NB4 (cell line): ENCODE measurements around the gene DUSP23.

Experiments used
- DNase-seq: peaks from one replicate; pipeline ENCODE4 v3.0.0; 2010; ENCODE audit warnings: low read depth
- H3K4me3 ChIP-seq: one replicate; pipeline ENCODE4 v1.5.1; 2011; ENCODE audit warnings: mild to moderate bottlenecking, low read depth, low read length, moderate library complexity
- CTCF ChIP-seq: IDR thresholded peaks from one replicate; pipeline ENCODE4 v1.5.1; 2012; ENCODE audit warnings: low read depth, low read length
- MAX ChIP-seq: IDR thresholded peaks from 2 replicates; pipeline ENCODE4 v1.6.1; 2011; ENCODE audit warnings: low read depth, low read length
- MYC ChIP-seq: IDR thresholded peaks from 2 replicates; pipeline ENCODE4 v1.6.1; 2011; ENCODE audit warnings: low read depth, low read length
- POLR2A ChIP-seq: IDR thresholded peaks from 2 replicates; pipeline ENCODE4 v1.6.1; 2011; ENCODE audit warnings: mild to moderate bottlenecking; ENCODE audit not compliant: insufficient read length; ENCODE audit errors: extremely low read depth

DUSP23 gene

GRCh38 chr1:159755451-159756007 is 25.2 kb upstream of the DUSP23 start:
- TF ChIP-seq MAX (no peak), POLR2A (no peak), MYC (no peak), CTCF (no peak)
- no peak overlapping the region for H3K4me3 ChIP-seq
- peak; percentile 5 for DNase-seq

GRCh38 chr1:159756397-159756796 is 24.4 kb upstream of the DUSP23 start:
- no peak overlapping the region for H3K4me3 ChIP-seq
- TF ChIP-seq MYC, result peak; percentile 18; the same call in 1 of the 2 replicates
- no peak for TF ChIP-seq POLR2A
- TF ChIP-seq MAX, result peak; percentile 46
- TF ChIP-seq CTCF, result no peak
- peak; percentile 72 for DNase-seq

- DNase-seq, result no peak
- H3K4me3 ChIP-seq, result no peak overlapping the region
- no peak for TF ChIP-seq POLR2A
- TF ChIP-seq CTCF, result no peak
These were observed 17.1 kb upstream of the DUSP23 start for GRCh38 chr1:159763686-159764085.

- DNase-seq, result no peak
- TF ChIP-seq MAX (no peak), CTCF (no peak), POLR2A (no peak), MYC (no peak)
- H3K4me3 ChIP-seq, result no peak overlapping the region
These were observed 15.0 kb upstream of the DUSP23 start for GRCh38 chr1:159765806-159766205.

GRCh38 chr1:159771127-159771895 is 9.5 kb upstream of the DUSP23 start:
- TF ChIP-seq MYC, result no peak
- no peak for TF ChIP-seq CTCF
- no peak for TF ChIP-seq MAX
- no peak for TF ChIP-seq POLR2A
- H3K4me3 ChIP-seq, result no peak overlapping the region
- no peak for DNase-seq

GRCh38 chr1:159774465-159774864 is 6.3 kb upstream of the DUSP23 start:
- H3K4me3 ChIP-seq, result no peak overlapping the region
- TF ChIP-seq CTCF, result no peak
- TF ChIP-seq POLR2A, result no peak
- TF ChIP-seq MYC, result no peak
- no peak for TF ChIP-seq MAX
- no peak for DNase-seq
